Left lung (tissue), 10 donors: ENCODE measurements around the gene SLC23A3. TPM values are rescaled to one million over a fixed set of nuclear protein-coding genes. Genes with fewer than 3 reads are reported as not detected.

Experiments
- ATAC-seq: fragments of 200-7000 bp; cut with Tn5 transposase; one replicate; pipeline ENCODE4 v1.9.1; 2020; ENCODE audit warnings: moderate library complexity
- DNase-seq, 4 donors: peaks; one replicate each; pipeline ENCODE4 v3.0.0-alpha.2; 2013 to 2020
- H3K27ac ChIP-seq, 2 donors: fragments of 200-600 bp; sonication (generic) in 1 of 2; one replicate each; pipeline versions ENCODE4 v1.5.0 to v1.8.0; 2020 to 2021
- H3K27me3 ChIP-seq, 2 donors: fragments of 200-600 bp; sonication (generic) in 1 of 2; one replicate each; pipeline versions ENCODE4 v1.5.0 to v1.8.0; 2020 to 2021
- H3K36me3 ChIP-seq, 2 donors: fragments of 200-600 bp; sonication (generic) in 1 of 2; one replicate each; pipeline versions ENCODE4 v1.5.0 to v1.8.0; 2020 to 2021
- H3K4me1 ChIP-seq, 2 donors: fragments of 200-600 bp; one replicate each; pipeline ENCODE4 v1.8.0; 2021
- H3K4me3 ChIP-seq, 2 donors: fragments of 200-600 bp; sonication (generic) in 1 of 2; one replicate each; pipeline versions ENCODE4 v1.5.0 to v1.8.0; 2020 to 2021; ENCODE audit warnings: mild to moderate bottlenecking in 1 of 2
- H3K9me3 ChIP-seq, 2 donors: fragments of 200-600 bp; sonication (generic) in 1 of 2; one replicate each; pipeline versions ENCODE4 v1.5.0 to v1.8.0; 2020 to 2021
- intact Hi-C, 2 donors: fragments of 100-400 bp; cut with DNase I; formaldehyde crosslinking; loops; one replicate each; pipeline versions ENCODE4 v1.11.2 to v1.14.2; 2022
- polyA plus RNA-seq, 6 donors: library from polyadenylated mRNA; unstranded; fragments of 120-200 nt; gene quantifications; one replicate each; pipeline ENCODE4 v1.2.1, GENCODE V29; 2013; ENCODE audit not compliant: insufficient read length in 6 of 6
- total RNA-seq, 2 donors: library from RNA; stranded (reverse); fragmentation: NEBNext Ultra II Directional; extraction: Animal tissue kit (Norgen Biotek cat#: 25700); gene quantifications; one replicate each; pipeline ENCODE4 v1.2.1, GENCODE V29; 2021
- TF ChIP-seq, protein P1 (sequence below), 2 donors: fragments of 200-600 bp; sonication (generic) in 1 of 2; IDR thresholded peaks; one replicate each; pipeline versions ENCODE4 v1.5.0 to v1.8.0; 2021; ENCODE audit warnings: antibody characterized with exemption in 2 of 2
- donor health status: DM: no; HTN: yes; CAD: no.
- donor health status: DM: no; HTN: no; CAD: no.

SLC23A3 gene
- total and polyA plus RNA-seq, 8 donors, result 2.6 to 5.5 (median 4.3) TPM

GRCh38 chr2:219174146-219174545 lies 4.3 kb upstream of the SLC23A3 start:
- ATAC-seq, result no peak

GRCh38 chr2:219173176-219173575 lies 3.3 kb upstream of the SLC23A3 start:
- TF ChIP-seq, protein P1, sequence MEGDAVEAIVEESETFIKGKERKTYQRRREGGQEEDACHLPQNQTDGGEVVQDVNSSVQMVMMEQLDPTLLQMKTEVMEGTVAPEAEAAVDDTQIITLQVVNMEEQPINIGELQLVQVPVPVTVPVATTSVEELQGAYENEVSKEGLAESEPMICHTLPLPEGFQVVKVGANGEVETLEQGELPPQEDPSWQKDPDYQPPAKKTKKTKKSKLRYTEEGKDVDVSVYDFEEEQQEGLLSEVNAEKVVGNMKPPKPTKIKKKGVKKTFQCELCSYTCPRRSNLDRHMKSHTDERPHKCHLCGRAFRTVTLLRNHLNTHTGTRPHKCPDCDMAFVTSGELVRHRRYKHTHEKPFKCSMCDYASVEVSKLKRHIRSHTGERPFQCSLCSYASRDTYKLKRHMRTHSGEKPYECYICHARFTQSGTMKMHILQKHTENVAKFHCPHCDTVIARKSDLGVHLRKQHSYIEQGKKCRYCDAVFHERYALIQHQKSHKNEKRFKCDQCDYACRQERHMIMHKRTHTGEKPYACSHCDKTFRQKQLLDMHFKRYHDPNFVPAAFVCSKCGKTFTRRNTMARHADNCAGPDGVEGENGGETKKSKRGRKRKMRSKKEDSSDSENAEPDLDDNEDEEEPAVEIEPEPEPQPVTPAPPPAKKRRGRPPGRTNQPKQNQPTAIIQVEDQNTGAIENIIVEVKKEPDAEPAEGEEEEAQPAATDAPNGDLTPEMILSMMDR (IDR thresholded peaks at IDR 0.05), result no peak
- ATAC-seq, result no peak
- Histone ChIP-seq H3K27ac (no peak overlapping the region), H3K36me3 (peaks cover 0 to 41% of the 10 kb centered on the region in 2 donors), H3K9me3 (no peaks in the 10 kb centered on the region), H3K4me1 (peaks cover 10 to 35% of the 10 kb centered on the region in 2 donors), H3K4me3 (no peak overlapping the region), H3K27me3 (no peaks in the 10 kb centered on the region)
- DNase-seq, result no peak
- intact Hi-C loops, result loop anchor here in 1 of 2 donors (5.0 kb wide), 1 partner anchor 124 kb away; no protein-coding TSS in a partner anchor

More at GRCh38 chr2:219174146-219174545, 4.3 kb upstream of the SLC23A3 start:
- H3K4me3 ChIP-seq, result no peak overlapping the region
- H3K9me3 ChIP-seq, result no peaks in the 10 kb centered on the region
- TF ChIP-seq, protein P1 (IDR thresholded peaks at IDR 0.05), result no peak
- peaks cover 0 to 41% of the 10 kb centered on the region in 2 donors for H3K36me3 ChIP-seq
- H3K27ac ChIP-seq, result no peak overlapping the region
- no peak for DNase-seq
- peaks cover 14 to 41% of the 10 kb centered on the region in 2 donors for H3K4me1 ChIP-seq
- no peaks in the 10 kb centered on the region for H3K27me3 ChIP-seq
- intact Hi-C loops, result loop anchor here in 1 of 2 donors (5.0 kb wide), 1 partner anchor 123 kb away; no protein-coding TSS in a partner anchor

DNA sequence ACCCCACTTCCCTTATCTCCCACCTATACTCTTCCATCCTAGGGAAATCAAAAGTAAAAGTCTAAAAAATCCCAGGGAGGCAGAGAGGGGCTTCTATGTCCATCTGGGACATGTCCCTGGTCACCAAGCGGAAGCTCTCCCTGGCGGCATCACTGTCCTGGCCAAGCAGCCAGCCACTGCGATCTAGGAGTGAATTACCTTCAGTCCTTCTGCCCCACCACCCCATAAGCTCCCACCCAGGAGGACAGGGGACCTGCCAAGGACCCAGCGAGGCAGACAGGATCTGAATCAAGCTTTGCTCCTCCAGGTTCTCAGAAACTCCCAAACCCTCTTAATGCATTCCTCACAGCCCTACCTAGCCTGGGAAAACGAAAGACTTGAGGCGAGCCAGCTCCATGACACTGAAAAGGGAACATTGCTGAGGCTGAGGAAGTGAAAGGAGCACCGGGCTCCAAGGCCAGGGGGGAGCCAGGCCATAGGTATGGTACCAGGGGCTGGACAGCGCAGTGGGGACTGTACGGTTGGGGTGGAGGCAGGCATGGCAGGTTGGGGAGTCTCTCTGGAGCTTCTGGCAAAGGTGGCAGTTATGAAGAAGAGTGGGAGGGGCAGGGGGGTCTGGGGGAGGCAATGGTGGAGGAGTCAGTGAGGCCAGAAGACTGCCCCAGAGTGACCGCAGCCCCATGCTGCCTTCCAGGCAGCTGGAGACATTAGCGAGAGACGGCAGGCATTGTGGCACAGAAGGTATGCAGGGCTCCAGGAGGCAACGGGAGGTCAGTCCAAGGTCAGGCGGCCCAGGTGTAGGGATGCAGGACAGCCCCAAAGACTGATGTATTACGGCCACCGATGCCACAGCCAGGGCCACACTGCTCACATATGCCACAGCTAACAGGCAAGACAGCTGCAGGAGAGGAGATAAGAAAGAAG lies 2.7 kb upstream of the SLC23A3 start:
- no peak for ATAC-seq
- Histone ChIP-seq H3K4me3 (no peak overlapping the region), H3K4me1 (peaks cover 10 to 35% of the 10 kb centered on the region in 2 donors), H3K27me3 (no peaks in the 10 kb centered on the region), H3K36me3 (peaks cover 0 to 41% of the 10 kb centered on the region in 2 donors), H3K27ac (no peak overlapping the region), H3K9me3 (no peaks in the 10 kb centered on the region)
- TF ChIP-seq, protein P1 (IDR thresholded peaks at IDR 0.05), result no peak
- no peak for DNase-seq
- intact Hi-C loops, result loop anchor here in 1 of 2 donors (5.0 kb wide), 1 partner anchor 125 kb away; no protein-coding TSS in a partner anchor

DNA sequence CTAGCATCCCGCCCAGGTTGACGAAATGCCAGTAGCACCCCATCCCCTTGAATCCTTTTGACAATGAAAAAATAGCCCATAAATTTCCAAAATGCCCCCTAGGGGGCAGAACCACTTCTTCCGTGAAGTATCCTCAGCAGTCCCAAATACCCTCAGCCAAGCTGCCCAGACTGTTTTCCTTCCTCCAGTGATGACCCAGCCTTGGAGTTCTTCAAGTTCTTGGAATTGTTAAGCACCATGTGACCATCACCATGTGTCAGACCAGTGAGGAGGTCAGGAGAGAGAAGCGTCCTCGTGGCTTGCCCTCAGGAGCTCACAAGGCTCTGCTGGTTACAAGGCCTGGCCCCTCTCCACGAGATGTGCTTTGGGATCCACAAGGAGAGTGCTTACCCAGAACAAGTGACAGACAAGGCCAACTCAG lies 1.4 kb upstream of the SLC23A3 start:
- ATAC-seq, result peak; percentile 77
- H3K27me3 ChIP-seq, result no peaks in the 10 kb centered on the region
- TF ChIP-seq, protein P1 (IDR thresholded peaks at IDR 0.05), result peak; percentile 59 to 72
- H3K4me3 ChIP-seq, result no peak overlapping the region
- peaks cover 0 to 41% of the 10 kb centered on the region in 2 donors for H3K36me3 ChIP-seq
- intact Hi-C loops, result loop anchor here in 1 of 2 donors (5.0 kb wide), 1 partner anchor 126 kb away; no protein-coding TSS in a partner anchor
- no peaks in the 10 kb centered on the region for H3K9me3 ChIP-seq
- peaks cover 10 to 31% of the 10 kb centered on the region in 2 donors for H3K4me1 ChIP-seq
- peak in 2 of 4 donors; percentile 14 to 37 for DNase-seq
- H3K27ac ChIP-seq, result peak overlapping the region; percentile 10 to 51

DNA sequence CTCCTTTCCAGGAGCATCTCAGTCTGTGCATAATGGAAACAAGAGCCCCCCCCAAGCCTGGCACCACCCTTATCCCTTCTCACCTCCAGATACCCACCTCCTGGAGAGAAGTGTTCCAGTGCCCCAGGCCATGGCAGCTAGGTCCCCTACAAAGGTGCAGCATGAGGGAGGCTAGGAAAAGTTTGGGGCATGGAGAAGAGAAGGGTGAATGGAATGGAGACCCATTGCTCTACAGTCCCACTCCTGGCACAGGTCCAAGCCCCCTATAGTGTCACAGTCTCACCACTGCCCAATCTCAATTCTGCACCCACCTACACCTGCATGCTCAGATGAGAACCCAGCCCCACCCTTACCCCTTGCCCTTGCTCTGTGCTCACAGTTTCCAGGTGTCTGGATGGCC lies 897 bp downstream of the SLC23A3 start:
- H3K27ac ChIP-seq, result no peak overlapping the region
- intact Hi-C loops, result loop anchor here in 1 of 2 donors (10.0 kb wide), 1 partner anchor 126 kb away; no protein-coding TSS in a partner anchor
- DNase-seq (no peak), ATAC-seq (no peak)
- H3K9me3 ChIP-seq, result no peaks in the 10 kb centered on the region
- H3K4me1 ChIP-seq, result peaks cover 0 to 11% of the 10 kb centered on the region in 2 donors
- no peak overlapping the region for H3K4me3 ChIP-seq
- H3K36me3 ChIP-seq, result peaks cover 0 to 27% of the 10 kb centered on the region in 2 donors
- no peaks in the 10 kb centered on the region for H3K27me3 ChIP-seq
- TF ChIP-seq, protein P1 (IDR thresholded peaks at IDR 0.05), result no peak
